ENCODE measurements around the gene CABP2.
"Not testable (repeated sequence)": the region's sequence is repeated elsewhere in the genome, so short reads cannot be mapped to it uniquely, and the experiment has no call there.

Gene CABP2

DNA sequence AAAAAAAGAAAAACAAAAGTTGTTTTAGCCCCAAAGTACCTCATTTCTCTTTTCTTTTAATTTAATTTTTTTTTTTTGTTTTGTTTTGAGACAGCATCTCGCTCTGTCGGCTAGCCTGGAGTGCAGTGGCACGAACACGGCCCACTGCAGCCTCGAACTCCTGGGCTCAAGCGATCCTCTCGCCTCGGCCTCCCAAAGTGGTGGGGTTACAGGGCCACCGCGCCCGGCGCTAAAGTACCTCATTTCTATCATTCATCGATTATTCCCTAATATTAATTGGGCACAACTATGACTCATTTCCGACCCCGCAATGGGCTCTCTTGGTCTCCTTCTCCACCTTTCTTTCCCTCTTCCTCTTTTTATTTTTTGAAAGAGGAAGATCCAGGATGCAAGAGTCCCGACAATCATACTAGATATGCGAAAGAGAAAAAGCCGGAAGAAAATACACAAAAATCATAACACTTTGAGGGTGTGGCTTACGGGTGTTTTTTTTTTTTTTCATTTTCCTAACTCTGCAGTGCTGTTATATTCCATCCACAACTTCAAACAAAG is 40.9 kb downstream of the CABP2 start:
- in situ Hi-C loops (cut with MboI; ENCODE audit: low sequenced_read_pairs) = no loop called here

- in situ Hi-C loops (cut with MboI; ENCODE audit: low sequenced_read_pairs) = not testable (repeated sequence)
These were observed 45.7 kb downstream of the CABP2 start for GRCh38 chr11:67477344-67478050.

DNA sequence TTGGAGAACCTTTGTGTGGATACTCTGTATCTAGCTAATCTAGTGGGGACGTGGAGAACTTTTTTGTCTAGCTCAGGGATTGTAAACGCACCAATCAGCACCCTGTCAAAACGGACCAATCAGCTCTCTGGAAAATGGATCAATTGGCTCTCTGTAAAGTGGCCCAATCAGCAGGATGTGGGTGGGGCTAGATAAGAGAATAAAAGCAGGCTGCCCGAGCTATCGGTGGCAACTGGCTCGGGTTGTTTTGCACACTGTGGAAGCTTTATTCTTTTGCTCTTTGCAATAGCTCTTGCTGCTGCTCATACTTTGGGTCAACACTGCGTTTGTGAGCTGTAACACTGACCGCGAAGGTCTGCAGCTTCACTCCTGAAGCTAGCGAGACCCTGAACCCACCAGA is 46.6 kb downstream of the CABP2 start:
- in situ Hi-C loops (cut with MboI; ENCODE audit: low sequenced_read_pairs) = not testable (repeated sequence)

DNA sequence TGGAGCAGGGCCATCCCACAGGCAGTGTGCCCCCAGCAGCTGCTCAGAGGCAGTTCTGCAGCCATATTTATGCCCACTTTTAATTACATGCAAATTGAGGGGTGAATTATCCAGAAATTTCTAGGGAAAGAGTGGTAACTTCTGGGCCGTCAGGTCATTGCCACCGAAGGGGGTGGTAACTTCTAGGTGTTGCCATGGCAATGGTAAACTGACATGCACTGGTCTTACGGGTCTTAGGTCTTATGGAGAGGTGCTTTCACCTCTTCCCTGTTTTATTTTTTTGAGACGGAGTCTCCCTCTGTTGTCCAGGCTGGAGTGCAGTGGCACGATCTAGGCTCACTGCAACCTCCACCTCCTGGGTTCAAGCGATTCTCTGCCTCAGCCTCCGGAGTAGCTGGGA is 50.4 kb downstream of the CABP2 start:
- in situ Hi-C loops (cut with MboI; ENCODE audit: low sequenced_read_pairs) = no loop called here

DNA sequence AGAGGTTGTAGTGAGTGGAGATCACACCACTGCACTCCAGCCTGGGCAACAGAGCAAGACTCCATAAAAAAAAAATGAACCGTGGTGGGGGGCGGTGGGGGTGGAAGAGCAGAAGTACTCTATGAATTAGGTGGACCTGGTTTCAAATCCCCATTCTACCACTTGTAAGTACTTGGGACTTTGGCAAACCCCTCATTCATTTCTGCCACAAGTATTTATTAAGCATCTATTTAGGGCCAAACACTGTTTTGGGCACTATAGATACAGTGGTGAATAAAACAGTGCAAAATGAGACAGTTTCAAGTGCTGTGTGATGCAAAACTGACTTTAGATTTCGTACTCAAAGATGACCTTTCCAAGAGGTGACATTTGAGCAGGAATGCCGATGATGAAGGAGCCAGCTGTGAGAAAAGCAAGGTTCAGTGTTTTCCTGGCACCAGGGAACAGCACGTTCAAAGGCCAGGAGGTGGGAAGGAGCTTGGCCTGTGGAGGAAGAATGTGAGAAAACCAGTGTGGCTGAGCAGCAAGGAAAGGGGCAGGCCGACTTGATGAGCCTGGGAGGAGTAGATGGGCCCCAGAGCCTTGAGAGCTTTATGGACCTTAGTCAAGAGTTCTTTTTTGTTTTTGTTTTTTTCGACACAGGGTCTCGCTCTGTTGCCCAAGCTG is 52.8 kb downstream of the CABP2 start:
- in situ Hi-C loops (cut with MboI; ENCODE audit: low sequenced_read_pairs) = no loop called here

DNA sequence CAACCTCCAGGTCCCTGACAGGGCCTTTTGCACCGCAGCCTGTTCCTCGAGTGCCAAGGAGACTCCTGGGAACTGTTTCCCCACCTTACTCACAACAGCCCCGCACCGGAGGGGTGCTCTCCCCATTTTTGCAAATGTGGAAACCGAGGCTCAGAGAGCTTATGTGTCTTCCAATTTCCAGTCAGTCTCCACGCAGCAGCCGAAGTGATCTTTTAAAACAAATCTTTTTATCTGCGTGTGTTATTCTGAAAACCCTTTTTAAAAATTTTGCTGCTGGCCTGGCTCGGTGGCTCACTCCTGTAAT is 53.8 kb downstream of the CABP2 start:
- in situ Hi-C loops (cut with MboI; ENCODE audit: low sequenced_read_pairs) = no loop called here
